ENCODE measurements around the gene POLR1C.
A peak's percentile ranks its signal among the peaks of the same experiment; 100 is the strongest.
"Not testable (repeated sequence)": the region's sequence is repeated elsewhere in the genome, so short reads cannot be mapped to it uniquely, and the experiment has no call there.

POLR1C gene, protein sequence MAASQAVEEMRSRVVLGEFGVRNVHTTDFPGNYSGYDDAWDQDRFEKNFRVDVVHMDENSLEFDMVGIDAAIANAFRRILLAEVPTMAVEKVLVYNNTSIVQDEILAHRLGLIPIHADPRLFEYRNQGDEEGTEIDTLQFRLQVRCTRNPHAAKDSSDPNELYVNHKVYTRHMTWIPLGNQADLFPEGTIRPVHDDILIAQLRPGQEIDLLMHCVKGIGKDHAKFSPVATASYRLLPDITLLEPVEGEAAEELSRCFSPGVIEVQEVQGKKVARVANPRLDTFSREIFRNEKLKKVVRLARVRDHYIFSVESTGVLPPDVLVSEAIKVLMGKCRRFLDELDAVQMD

GRCh38 chr6:43516697-43517504 is at the start of gene POLR1C, which contains the start of gene YIPF3:
Gene POLR1C, plus strand, starts transcription at chr6:43517089. Its CDS starts 21 bp downstream, at chr6:43517110.
Gene YIPF3, minus strand, starts transcription at chr6:43516926. Its CDS starts 119 bp downstream, at chr6:43516807.
- DNase-seq = peak; percentile 96

GRCh38 chr6:43467265-43467664 is 49.6 kb upstream of the POLR1C start:
- DNase-seq = not testable (repeated sequence)

- DNase-seq = no peak
Observed at GRCh38 chr6:43467752-43468151, 49.1 kb upstream of the POLR1C start.

DNA sequence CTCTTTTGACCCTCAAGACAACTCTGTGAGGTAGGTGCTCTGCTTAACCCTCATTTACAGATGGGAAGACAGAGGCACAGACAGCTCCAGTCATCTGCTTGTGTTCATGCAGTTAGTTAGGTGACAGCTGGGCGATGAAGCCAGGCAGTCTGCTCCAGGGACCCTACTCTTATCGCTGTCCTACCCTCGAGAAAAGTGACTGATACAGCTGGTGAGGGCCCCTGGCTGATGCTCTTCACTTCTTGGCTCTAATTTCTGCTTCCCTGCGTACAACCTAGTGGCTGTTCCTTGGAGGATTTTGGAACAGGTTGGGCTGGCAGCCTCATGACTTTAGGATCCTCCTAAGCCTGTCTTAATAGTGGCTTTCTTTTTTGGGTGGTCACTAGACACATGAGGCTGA is 48.6 kb upstream of the POLR1C start:
- no peak for DNase-seq

DNA sequence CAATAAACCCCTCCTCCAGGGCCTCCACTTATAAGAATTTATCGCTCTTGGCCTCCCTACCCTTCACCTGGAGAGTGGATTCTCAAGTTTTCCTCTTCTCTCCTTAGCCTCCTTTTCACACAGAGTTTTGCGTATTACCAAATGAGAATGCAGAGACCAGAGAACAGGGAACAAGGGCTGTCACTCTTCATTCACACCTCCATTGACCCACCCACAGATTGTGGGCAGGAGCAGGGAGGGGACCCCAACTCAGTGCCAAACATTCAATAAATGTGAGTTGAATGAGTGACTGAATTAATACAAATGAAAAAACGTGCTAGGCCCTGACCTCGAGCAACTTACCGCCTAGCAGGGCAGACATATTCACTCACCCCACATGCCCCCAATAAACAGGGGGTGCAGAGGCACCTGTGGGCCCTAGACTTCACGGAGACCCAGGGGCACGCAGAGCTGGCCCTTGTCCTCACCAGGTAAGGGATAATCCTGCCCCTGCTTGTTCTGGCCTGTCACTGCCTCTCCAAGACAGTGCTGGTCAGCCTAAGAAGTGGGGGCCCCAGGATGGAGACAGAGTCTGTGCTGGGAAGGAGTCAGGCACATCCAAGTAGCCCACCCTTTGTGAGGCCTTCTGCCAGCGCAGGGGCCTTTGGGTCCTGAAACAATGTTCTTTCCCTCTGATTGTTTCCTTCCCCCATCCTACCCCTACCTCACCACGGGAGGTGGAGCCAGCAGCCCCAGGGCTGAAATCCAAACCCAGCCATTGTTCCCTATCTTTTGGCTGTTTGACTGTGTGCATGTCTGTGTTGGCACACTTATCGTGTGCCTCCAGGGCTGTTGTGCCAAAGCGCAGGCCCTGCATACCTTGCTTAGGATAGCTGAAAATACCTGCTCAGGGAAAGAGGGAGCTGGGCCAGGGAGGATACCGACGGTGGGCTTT is 47.9 kb upstream of the POLR1C start:
- no peak for DNase-seq

- DNase-seq = no peak
Observed at GRCh38 chr6:43469947-43470346, 46.9 kb upstream of the POLR1C start.

- no peak for DNase-seq
Observed at GRCh38 chr6:43471399-43471798, 45.5 kb upstream of the POLR1C start.

- DNase-seq = no peak
Observed at GRCh38 chr6:43472515-43472914, 44.4 kb upstream of the POLR1C start.

DNA sequence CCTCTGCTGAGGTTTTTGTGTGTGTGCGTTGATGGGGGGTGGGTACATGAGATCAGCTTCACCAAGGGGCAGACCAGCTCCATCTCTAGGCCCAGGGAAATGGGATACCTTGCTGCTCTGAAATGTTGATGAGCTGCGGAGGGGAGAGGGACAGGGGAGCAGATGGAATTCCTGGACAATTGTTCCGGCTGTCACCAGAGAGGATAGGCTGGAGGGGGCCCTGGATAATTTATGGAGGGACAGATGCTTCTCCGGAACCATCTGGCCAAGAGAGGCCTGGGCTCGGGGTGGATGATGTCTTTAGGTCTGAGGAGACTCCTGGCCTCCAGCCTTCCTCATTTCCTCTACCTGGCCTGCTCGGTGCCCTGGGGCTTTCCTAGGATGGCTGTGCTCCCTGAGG is 41.4 kb upstream of the POLR1C start:
- DNase-seq = no peak

GRCh38 chr6:43476746-43477145 is 40.1 kb upstream of the POLR1C start:
- DNase-seq = no peak

GRCh38 chr6:43477235-43478007 is 39.5 kb upstream of the POLR1C start, which contains the start of gene TJAP1:
Gene TJAP1, plus strand, starts transcription at chr6:43477570. Its CDS starts 21,432 bp downstream, at chr6:43499002.
- peak; percentile 71 for DNase-seq

- no peak for DNase-seq
Observed at GRCh38 chr6:43478008-43478372, 38.9 kb upstream of the POLR1C start.

- no peak for DNase-seq
Observed at GRCh38 chr6:43481075-43481474, 35.8 kb upstream of the POLR1C start.

DNA sequence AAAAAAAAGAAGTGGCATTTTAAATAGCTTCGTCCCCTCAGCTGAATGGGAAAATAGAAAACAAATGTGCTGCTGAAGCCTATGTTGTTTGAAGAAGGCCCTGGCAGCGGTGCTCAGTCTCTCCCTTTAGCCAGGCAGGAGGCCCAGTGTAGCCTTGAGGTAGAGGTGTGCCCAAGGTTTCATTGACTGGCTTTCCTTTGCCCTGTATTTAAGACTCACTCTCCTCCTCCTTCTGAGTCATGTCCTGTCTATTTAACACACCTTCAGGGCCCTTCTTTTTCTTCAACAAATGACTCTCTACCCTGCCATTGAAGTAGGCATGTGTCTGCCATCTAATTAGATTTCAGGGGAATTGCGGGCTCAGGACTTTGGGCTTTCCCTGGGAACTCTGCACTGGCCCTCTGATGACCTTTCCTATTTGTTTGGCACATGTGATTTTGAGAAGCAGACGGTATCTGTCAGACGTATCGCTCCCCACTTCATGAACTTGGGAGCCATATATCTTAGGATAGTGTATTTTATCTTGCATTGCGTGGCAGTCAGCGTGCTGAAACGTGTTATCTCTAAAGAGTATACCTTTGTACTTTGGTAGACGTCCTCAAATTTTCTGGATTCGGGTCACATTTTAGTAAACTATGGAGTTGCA is 35.2 kb upstream of the POLR1C start:
- DNase-seq = no peak

GRCh38 chr6:43488667-43489276 is 28.1 kb upstream of the POLR1C start:
- DNase-seq = no peak

GRCh38 chr6:43489277-43490072 is 27.4 kb upstream of the POLR1C start:
- no peak for DNase-seq

DNA sequence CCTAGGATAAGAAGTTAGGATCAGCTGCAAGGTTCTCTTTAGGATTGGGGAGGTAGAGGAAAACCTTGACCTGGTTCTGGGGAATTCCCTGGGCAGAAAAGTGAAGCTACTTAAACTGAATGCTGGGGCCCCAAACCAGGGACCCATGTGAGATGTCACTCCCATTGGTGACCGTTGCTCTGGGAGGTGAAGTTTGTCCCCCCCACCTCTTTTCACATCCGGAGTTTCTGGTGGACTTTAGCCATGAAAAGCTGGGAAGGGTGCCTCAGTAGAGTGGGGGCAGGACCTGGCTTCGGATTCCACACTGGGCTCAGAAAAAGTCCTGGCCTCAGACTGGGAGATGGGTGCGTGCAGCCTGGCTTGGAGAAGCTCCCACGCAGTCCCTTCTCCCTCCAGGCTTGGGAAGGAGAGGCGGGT is 26.4 kb upstream of the POLR1C start:
- no peak for DNase-seq

DNA sequence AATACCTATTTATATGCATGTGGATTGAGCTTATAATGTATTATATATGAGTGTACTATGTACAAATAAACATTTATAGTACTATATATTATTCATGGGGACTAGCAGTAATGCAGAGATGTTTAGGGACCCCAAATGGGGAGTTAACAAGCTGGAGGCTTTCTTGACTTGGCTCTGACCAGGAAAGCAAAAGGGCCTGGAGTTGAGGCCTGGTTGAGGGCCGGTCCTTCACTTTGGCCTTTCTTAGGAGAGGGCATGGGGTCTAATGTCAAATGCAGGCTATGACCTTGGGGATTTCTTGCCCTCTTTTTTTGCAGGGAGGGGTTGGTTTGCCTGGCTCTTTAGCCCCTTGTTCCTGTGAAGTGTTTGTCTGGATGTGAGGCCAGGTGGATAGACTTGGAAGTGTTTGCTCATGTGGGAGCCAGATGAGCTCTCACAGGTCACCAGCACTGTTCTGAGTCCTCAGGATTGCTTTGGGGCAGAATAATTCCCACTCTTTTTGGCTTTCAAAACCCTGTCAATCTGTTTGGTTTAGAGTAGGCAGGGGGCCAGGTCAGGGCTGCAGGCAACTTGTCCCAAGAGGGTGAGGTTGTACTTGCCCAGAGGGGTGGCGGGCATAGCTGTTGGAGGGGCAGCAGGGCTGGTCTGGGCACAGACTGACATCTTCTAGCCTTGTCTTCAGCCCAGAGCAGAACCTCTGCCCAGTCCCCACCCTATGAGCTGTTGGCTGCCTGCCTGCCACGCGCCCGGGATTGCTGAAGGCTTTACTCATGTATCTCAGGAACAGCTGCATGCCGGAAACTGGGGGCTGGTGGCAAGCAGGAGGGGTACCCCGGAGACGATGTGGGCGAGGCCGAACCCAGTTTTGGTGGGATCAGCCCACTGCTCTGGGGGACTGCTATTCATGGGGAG is 24.9 kb upstream of the POLR1C start:
- peak; percentile 83 for DNase-seq

DNA sequence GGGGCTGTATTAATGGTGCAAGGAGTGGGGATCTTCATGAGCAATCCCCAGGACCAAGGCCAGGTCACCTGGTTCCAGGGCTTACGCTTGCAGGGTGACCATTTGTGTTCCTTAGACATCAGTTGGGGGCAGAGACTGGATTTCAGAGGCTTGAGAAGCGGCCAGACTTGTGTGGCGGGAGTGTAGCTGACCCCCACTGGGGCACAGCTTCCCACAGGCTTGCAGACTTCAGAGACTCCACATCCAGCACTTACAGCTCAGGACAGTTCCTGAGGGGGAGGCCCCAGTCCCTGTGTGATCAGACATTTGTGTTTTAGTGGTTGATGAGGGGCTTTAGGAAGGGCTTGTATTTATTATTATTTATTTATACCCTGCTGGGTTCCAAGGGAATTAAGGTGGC is 24.2 kb upstream of the POLR1C start:
- no peak for DNase-seq
